ENCODE data around the gene DGCR2.

DGCR2 gene

DNA sequence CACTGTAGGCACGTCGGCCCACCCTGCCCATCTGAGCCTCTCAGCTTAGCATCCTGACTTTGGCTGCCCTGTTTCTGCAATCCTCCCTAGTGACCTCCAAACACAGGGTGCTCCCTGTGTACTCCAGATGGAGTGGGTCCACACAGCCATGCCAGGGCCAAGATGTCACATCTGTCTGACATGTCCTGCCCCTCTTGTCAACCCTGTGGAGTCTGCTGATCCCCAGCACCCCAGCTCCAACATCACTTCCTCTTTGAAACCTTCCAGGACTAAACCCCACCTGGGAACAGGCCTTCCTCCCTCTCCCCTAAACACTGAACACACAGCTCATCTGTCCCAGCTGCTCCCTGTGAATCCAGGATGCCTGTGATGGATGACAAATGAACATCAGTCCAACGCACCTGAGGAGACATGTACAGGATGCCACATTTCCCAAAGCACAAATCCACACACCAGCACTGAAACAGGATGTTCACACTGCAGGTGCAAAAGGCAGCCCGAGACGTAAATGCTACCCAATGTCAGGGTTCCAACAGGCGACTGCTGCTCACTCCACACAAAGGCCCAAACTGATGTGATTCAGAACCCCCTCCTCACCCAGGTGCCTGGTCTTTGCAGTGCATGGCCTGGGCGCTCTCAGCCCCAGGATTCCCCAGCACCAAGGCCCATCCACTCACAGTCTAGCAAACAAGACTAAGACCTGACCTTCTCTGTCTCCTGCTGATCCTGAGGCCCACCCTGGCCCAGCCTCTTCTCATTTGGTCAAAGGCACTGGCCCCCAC lies 6.9 kb upstream of the DGCR2 start:
- DNase-seq (ENCODE audit: low read depth), result no peak
- H3K4me3 ChIP-seq (ENCODE audit: low read depth, low read length), result no peak overlapping the region

DNA sequence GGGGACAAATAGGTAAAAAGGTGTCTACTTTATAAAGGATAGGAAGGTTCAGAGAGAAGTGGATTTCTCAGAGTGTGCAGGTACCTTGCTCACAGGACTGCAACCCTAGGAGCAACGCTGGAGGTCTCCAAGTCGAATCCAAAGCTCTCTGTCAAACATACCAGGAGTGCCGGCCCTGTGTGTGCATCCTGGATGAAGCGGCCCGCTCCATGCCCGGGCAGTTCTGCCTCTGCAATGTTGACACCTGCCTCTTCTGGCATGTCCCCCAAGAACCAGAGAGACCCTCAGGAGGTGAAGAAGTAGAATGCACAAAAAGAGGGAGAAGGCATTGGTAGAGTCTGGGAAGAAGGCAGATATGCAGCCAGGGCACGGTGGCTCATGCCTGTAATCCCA lies 5.8 kb upstream of the DGCR2 start:
- H3K4me3 ChIP-seq (ENCODE audit: low read depth, low read length), result no peak overlapping the region
- DNase-seq (ENCODE audit: low read depth), result no peak

DNA sequence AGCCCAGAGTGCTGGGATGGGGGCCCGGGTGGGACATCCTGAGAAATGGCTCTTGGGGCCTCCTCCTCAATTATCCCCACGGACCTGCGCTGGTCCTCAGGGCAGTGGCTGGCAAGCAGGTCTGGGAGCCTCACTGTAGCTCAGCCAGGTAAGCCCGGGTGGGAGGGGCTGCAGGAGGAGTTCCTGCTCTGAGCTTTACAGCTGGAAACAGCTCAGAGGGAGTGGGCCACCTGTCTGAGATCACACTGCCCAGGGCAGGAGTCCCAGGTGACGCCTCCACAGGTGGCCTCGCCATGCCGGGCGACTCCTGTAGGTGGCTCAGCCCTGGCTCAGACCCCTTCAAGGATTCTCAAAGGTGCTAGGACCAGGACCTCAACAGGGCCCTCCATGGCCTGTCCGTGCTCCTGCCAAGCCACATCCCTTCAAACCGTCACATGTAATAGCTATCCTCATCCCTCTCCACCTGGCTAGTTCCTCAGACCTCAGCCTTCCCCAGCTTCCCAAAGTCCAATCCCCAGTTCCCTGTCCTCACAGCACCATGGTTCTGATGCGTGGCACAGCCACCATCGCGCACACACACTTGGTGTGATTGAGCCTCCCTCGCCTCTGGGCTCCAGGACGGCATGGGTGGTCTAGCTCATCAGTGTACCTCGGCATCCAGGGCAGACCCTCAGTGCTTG lies 5.3 kb upstream of the DGCR2 start:
- no peak for DNase-seq (ENCODE audit: low read depth)
- no peak overlapping the region for H3K4me3 ChIP-seq (ENCODE audit: low read depth, low read length)

DNA sequence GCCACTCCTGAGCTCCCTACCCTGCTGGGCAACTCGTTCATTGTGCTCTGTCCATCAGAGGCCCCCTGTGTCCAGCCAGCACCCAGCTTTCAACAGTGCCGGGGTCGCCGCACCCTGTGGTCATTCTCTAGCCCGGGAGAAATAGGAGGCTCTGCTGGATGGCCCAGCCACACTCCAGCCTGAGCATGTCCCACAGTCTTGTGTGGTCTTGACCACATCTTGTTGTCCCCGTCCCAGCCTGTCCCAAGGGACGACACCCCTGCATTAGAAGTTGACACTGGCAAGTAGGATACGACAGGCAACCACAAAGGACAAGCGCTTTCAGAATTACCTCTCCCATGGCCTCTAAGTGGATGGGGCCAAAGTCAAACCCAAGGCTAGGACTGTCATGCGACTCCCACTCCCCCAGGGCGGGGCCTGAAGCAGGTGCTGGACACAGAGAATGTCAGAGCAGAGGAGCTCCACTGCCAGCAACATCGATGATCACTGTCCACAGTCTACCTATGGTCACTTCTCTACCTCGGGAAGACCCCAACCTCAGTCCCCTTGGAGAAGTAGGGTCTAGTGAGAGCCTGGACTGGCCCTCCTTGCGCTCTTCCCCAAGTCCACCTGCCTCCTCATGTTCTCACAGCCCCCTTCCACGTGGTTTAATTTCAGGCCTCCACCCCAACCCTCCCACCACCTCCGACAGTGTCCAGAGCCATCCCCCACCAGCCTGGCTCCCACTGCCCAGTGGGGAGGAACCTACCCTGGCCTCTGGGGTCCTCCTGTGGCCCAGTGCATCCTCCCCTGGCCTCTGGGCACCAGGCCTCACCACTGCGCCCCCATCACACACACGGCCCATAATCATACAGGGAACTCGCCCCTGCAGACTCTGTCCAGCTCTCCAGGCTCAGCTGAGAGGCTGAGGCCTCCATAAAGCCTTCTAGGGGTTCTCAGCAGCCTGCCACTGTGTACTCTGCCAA lies 4.4 kb upstream of the DGCR2 start:
- DNase-seq (ENCODE audit: low read depth), result no peak
- no peak overlapping the region for H3K4me3 ChIP-seq (ENCODE audit: low read depth, low read length)

DNA sequence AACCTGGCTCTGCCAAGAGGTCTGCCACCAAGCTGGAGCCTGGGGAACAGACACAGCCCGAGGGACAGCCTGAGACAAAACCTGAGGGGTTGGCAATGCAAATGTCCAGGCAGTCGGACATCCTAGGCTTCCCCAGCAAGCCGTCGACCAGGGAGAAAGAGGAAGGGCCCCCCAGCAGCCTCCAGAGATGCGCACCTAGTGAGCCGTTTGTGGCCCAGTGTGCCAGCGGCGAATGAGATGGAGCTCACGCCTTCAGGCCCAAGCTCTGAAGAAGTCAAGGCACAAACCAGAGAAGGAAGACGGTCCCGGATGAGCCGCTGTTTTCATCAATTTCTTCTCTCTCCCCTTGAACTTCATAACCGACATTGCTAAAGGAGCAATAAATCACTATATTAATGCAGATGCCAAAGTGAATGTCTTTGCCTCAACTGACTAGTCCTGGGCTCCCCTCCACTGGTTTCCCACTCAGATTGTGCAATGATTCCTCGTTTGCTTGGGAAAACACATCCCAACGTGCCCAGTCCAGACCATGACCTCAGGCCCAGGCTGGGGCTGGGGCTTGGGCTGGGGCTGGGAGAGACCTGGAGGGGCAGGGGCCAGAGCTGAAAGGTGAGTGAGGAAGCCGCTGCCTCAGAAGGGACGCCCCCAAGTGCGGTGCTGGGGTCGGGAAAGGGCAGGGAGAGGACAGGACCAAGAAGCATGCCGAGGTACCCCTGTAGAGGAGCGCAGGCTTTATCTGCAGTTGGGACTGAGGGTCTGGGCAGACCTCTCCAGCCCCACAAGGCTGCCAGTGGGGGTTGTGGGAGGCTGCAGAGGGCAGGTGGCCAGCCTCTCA lies 3.5 kb upstream of the DGCR2 start:
- no peak for DNase-seq (ENCODE audit: low read depth)
- no peak overlapping the region for H3K4me3 ChIP-seq (ENCODE audit: low read depth, low read length)

DNA sequence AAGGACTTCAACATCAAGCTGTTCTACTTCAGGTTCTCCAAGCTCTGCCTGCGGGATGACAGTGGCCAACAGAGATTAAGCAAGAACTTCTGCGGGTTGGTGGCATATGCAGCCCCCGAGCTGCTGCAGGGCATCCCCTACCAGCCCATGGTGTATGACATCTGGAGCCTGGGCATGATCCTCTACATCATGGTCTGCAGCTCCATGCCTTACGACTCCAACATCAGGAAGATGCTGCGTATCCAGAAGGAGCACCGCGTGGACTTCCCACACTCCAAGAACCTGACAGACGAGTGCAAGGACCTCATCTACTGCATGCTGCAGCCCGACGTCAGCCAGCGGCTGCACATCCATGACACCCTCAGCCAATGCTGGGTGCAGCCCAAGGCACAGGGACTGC lies 2.8 kb upstream of the DGCR2 start:
- no peak for DNase-seq (ENCODE audit: low read depth)

DNA sequence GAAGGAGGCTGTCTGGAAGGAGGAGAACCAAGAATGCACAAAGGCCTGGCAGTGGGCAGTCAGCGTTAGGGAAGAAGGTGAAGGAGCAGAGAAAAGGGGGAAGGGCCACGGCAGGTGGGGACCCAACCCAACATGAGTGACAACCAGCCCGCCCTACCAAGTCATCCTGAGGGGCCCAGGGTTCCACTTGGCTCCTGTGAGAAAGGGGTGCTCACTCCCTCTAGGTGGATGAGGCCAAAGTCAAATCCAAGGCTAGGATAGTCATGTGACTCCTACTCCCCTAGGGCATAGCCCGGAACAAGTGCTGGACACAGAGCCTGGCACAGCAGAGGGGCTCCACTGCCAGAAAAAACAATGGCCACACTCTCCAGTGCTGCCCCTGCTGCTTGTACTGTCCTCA lies 2.2 kb upstream of the DGCR2 start:
- H3K4me3 ChIP-seq (ENCODE audit: low read depth, low read length), result no peak overlapping the region
- DNase-seq (ENCODE audit: low read depth), result no peak

More for the DNA sequence above, 2.8 kb upstream of the DGCR2 start:
- no peak overlapping the region for H3K4me3 ChIP-seq (ENCODE audit: low read depth, low read length)

DNA sequence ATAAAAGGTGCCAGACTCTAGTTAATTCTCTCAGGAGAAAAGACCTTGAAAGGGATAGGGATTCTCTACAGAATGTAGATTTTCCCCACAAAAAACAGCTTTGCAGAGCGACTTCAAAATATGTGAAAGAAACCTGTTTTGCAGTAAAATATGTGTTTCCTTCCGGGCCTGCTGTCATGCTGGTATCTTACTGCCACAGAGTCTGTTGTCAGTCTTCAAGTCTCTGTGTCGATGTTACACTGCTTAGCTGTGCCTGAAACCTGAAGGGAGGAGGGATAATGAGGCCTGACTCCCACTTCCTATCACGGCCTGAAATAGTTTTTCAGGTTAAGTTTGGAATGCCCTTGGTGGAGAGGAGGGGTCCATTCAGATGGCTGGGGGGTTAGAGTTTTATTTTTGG lies 1.7 kb upstream of the DGCR2 start:
- no peak overlapping the region for H3K4me3 ChIP-seq (ENCODE audit: low read depth, low read length)
- DNase-seq (ENCODE audit: low read depth), result no peak

DNA sequence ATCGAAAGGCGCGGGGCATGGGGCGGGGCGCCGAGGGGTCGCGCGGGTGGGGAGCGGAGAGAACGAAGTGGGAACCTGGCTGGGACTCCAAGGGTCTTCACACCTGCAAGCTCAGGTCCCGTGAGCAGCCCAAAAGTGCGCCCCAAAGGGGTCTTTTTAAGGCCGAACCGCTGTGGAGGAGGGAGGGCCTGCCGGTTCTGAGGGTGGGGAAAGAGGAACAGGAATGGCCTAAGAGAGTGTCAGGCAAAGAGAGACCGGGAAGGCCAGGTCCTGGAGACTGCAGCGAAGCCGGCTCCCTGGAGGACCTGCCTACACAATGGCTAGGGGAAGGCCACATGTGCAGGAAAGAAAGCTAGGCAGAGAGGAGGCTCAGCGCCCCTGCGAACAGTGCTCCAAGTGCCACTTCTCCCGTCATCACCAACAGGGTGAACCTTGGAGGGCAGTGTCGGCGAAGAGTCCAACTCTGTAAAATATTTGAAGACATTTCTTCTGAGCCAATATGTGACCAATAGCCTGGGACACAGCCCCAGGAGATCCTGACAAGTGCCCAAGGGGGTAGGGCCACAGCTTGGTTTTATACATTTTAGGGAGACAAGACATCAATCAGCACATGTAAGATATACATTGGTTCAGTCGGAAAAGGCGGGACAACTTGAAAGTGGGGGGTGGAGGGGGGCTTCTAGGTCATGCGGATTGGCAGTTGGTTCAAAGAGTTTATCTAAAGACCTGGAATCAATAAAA lies 710 bp upstream of the DGCR2 start:
- H3K4me3 ChIP-seq (ENCODE audit: low read depth, low read length), result peak overlapping the region; percentile 51
- DNase-seq (ENCODE audit: low read depth), result no peak

DNA sequence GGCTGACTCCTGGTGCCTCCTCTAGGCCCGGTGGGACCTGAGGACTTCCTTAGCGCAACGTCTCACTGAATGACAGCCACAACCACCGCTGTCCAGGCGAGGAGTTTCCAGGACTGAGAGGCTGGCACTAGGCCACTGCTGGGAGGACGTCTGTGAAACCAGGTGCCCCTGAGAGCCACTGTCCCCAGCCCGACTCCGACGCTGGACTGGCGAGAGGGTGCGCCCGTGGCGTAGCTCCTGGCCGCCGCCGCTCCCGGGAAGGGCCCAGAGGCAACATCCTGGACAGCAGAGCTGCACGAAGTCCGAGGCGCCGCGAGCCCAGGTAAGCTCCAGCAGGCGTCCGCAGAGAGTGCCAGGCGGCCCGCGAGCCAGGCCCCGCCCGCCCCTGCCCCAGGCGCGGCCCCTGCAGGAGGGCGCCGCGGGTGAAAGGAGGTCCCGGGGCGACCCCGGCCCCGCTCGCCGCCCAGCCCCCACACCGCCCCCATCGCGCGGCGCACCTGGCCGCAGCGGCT lies 525 bp downstream of the DGCR2 start:
- peak overlapping the region; percentile 89 for H3K4me3 ChIP-seq (ENCODE audit: low read depth, low read length)
- no peak for DNase-seq (ENCODE audit: low read depth)

DNA sequence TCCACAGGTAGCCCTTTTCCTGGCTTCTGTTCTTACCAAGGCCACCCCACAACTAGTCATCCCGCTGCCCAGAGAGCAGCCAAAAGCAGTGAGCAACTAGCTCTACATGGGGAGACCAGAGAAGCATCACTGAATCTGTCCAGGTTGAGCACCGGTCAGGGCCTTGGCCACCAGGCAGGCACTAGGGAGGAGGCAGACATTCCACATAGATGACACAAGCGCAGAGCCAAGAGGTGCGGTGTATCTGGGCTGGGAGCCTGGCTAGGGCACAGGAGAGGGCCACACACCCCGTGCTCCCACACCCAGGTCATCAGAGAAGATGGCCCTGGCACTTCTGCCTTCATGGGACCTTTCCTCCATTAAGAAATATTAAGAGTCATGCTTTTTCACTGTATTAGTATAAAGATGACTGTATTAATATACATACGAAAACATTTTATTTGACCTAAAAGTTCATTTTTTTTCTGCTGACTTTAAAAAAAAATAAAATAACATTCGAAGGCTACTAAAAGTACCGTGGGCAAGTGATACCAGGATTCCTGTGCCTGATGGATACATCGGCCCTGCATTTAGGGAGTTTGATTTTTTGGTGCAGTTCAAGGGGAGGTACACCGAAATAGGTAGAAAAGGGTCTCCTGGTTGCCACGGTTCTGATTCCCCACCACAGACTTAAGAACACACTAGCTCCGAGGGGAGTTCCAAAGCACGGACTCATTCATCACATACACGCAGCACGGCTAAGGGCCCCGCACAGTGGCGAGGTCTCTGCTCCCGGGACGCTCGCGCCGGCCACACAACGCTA lies 1.2 kb downstream of the DGCR2 start:
- peak overlapping the region; percentile 89 for H3K4me3 ChIP-seq (ENCODE audit: low read depth, low read length)
- no peak for DNase-seq (ENCODE audit: low read depth)

DNA sequence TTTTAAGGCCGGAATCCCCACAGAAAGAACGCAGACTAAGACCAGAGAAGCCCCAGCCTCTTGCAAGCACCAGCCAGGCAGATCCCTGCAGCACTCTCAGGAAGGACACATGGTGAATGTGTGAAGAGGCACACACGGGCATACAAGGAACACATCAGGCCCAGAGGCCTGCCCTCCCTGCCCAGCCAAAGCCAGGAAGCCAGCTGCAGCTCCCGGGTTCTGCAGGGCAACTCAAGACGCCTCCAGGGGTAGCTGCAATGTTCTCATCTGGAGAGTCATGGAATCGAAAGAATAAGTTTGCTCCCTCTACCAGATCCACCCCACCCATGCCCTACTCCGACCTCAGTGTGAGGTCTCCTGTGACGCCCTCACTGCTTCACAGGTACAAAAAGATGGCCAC lies 2.3 kb downstream of the DGCR2 start:
- no peak for DNase-seq (ENCODE audit: low read depth)
- H3K4me3 ChIP-seq (ENCODE audit: low read depth, low read length), result no peak overlapping the region

DNA sequence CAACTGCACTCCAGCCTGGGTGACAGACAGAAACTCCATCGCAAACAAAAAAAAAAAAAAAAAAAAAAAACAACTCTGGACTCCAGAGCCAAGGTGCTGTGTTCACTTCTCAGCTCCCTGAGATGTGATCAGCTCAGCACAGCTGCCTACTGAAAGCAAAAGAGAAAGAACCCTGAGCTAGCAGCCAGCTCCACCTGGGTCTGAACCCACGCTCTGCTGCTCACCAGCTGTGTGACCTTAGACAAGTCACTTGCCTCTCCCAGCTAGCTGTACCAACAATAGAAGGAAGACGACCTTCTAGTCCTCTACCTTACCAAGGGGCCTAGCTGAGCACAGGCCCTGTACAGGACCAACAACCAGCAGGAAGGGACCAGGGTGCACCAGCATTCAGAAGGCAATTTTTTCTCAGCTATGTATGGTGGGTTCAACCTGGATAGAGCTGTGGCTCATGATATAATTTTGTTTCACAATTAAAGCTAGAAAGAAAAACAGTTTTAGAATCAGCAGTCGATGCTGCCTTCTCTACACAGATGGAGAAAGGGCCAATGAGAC lies 3.8 kb downstream of the DGCR2 start:
- no peak overlapping the region for H3K4me3 ChIP-seq (ENCODE audit: low read depth, low read length)
- DNase-seq (ENCODE audit: low read depth), result no peak

DNA sequence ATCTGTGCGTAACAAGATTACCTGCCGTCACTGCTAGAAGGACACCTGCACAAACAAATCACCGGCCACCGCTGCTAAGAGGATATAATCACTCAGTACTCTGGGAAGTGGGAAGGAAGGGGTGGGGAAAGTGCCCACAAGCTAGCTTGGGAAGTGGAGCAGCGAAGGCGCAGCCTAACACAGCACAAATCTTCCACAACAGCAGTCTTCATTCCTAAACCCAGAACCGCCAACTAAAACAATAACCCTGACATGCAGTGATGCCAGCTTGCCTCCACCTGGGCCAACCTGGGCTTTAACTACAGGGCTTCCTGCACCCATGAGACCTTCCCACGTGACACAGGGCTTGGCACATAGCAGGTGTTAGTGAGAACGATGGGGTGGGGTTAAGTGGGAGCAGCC lies 5.1 kb downstream of the DGCR2 start:
- H3K4me3 ChIP-seq (ENCODE audit: low read depth, low read length), result no peak overlapping the region
- DNase-seq (ENCODE audit: low read depth), result no peak

DNA sequence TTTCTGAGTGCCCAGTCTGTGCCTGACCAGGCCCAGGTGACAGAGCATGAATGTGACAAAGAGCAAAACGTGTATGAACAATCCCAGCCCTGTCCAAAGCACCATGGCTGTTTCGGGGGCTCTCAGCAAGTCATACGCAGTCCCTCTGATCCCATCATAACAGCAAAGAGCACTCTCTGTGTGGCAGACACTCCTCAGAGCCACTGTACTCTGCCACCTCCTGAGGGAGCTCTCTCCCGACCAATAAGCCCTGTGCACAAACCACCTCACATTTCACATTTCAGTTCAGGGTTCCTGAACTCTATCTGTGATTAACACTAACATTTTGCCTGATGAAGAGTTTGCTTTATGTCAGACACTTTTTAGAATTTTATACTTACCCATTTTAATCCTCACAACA lies 6.6 kb downstream of the DGCR2 start:
- no peak for DNase-seq (ENCODE audit: low read depth)
- no peak overlapping the region for H3K4me3 ChIP-seq (ENCODE audit: low read depth, low read length)

DNA sequence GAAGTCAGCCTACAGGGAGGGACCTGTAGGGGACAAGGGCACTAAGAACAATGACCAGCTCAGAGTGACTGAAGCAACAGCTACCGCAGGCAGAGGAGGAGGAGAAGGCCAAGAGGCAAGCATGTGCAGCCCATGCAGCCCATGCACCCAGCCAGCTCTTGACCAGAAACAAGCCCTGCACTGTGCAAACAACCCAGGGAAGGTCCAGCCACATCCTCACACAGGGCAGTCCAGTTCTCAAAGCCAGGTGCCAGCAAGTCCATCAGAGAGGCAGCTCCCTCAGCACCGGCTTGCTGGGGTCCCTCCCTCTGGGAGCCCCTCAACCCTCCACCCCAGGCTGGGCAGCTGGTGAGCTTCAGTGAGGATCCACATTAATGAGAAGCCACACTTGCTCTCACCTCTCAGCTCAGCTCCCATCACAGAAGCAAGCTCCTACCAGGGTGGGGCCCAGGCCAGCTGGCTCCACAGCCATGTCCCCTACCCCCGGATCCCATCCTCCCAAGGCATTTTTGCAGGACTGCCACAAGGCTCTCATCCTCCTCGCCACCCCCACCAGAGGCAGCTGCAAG lies 7.1 kb downstream of the DGCR2 start:
- H3K4me3 ChIP-seq (ENCODE audit: low read depth, low read length), result no peak overlapping the region
- no peak for DNase-seq (ENCODE audit: low read depth)

DNA sequence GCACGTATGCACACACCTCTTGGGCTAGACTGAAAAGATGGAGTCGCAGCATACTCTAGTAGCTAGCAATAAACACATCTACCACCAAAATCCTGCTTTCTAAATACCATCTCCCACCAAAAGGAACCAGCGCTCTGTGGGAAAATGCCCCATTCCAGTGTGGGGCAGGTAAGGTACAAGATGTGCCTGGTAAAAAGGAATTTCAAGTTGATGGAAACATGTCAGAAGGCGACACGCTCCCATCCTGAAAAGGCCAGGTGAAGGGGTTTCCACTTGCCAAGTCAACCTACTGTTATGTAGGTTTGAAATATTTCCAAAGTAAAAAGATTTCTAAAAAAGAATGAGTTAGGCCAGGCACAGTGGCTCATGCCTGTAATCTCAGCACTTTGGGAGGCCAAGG lies 8.8 kb downstream of the DGCR2 start:
- DNase-seq (ENCODE audit: low read depth), result no peak
- H3K4me3 ChIP-seq (ENCODE audit: low read depth, low read length), result no peak overlapping the region
